Measurements from ENCODE around the gene PIGB.

DNA sequence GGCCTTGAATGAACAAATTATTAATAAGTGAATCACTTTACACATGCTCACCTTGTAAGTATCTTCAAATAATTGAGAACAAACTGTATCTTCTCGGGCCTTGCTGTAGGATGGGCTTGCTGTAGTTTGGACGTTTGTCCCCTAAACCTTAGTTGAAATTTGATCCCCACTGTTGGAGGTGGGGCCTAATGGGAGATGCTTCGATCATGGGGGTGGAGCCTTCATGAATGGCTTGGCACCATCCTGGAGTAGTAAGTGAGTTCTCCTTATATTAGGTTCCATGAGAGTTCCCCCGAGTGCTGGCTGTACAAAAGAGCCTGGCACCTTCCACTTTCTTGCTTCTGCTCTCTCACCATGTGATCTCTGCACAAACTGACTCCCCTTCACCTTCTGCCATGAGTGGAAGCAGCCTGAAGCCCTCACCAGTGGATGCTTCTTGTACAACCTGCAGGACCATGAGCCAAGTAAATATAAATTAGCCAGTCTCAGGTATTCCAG is 29.3 kb downstream of the PIGB start:
- TF ChIP-seq CTCF (IDR thresholded peaks at IDR 0.05) = no peak
- TF ChIP-seq POLR2A (IDR thresholded peaks at IDR 0.05) = no peak

Data from stomach (tissue), 4 donors.